ENCODE results near the gene MAMDC4.

GRCh38 chr9:136867480-136867879 lies 15.3 kb downstream of the MAMDC4 start:
- TF ChIP-seq REST (IDR thresholded peaks at IDR 0.05; ENCODE audit: insufficient read depth in 1 of 2, low read depth in 2 of 2, low read length in 1 of 2) (no peak), CTCF (IDR thresholded peaks at IDR 0.05) (no peak), TCF7L2 (IDR thresholded peaks at IDR 0.05; ENCODE audit: low read depth, low read length) (no peak), POLR2AphosphoS5 (IDR thresholded peaks at IDR 0.05; ENCODE audit: low read depth, low read length) (no peak), SIN3A (IDR thresholded peaks at IDR 0.05; ENCODE audit: borderline replicate concordance, insufficient read depth, low read depth, low read length) (no peak)
